ENCODE measurements around the gene DDC.
A peak's percentile ranks its signal among the peaks of the same experiment; 100 is the strongest.
"Not testable (repeated sequence)": the region's sequence is repeated elsewhere in the genome, so short reads cannot be mapped to it uniquely, and the experiment has no call there.

Gene DDC

GRCh38 chr7:50553973-50554372 lies 11.2 kb downstream of the DDC start:
- DNase-seq: no peak

- no peak for DNase-seq
Observed at GRCh38 chr7:50552921-50553320, 12.3 kb downstream of the DDC start.

GRCh38 chr7:50552139-50552538 lies 13.1 kb downstream of the DDC start:
- peak; percentile 99 for DNase-seq

- DNase-seq: peak; percentile 30
Observed at GRCh38 chr7:50545613-50546012, 19.6 kb downstream of the DDC start.

- peak; percentile 90 for DNase-seq
Observed at GRCh38 chr7:50544992-50545391, 20.2 kb downstream of the DDC start.

GRCh38 chr7:50543776-50544442 lies 21.3 kb downstream of the DDC start:
- no peak for DNase-seq

GRCh38 chr7:50542132-50542531 lies 23.1 kb downstream of the DDC start:
- DNase-seq: no peak

- no peak for DNase-seq
Observed at GRCh38 chr7:50540785-50541579, 24.2 kb downstream of the DDC start.

- no peak for DNase-seq
Observed at GRCh38 chr7:50539725-50540124, 25.5 kb downstream of the DDC start.

- DNase-seq: no peak
Observed at GRCh38 chr7:50538478-50538877, 26.7 kb downstream of the DDC start.

GRCh38 chr7:50537417-50537816 lies 27.8 kb downstream of the DDC start:
- no peak for DNase-seq

- DNase-seq: not testable (repeated sequence)
Observed at GRCh38 chr7:50535291-50535711, 29.9 kb downstream of the DDC start.

GRCh38 chr7:50534690-50535290 lies 30.4 kb downstream of the DDC start:
- DNase-seq: peak; percentile 93

- DNase-seq: no peak
Observed at GRCh38 chr7:50533866-50534265, 31.3 kb downstream of the DDC start.

GRCh38 chr7:50531928-50532327 lies 33.3 kb downstream of the DDC start:
- no peak for DNase-seq

- peak; percentile 91 for DNase-seq
Observed at GRCh38 chr7:50531401-50531911, 33.7 kb downstream of the DDC start.

- no peak for DNase-seq
Observed at GRCh38 chr7:50530766-50531165, 34.4 kb downstream of the DDC start.

- no peak for DNase-seq
Observed at GRCh38 chr7:50529093-50529862, 35.9 kb downstream of the DDC start.

GRCh38 chr7:50528266-50529092 lies 36.7 kb downstream of the DDC start:
- no peak for DNase-seq

GRCh38 chr7:50519350-50519749 lies 45.9 kb downstream of the DDC start:
- DNase-seq: not testable (repeated sequence)

- DNase-seq: no peak
Observed at GRCh38 chr7:50513166-50513871, 51.9 kb downstream of the DDC start.
